ENCODE measurements around the gene RBP2. TPM values are rescaled to one million over a fixed set of nuclear protein-coding genes. Genes with fewer than 3 reads are reported as not detected.
A peak's percentile ranks its signal among the peaks of the same experiment; 100 is the strongest.

RBP2 gene
- total and polyA plus RNA-seq, 9 of the 15 experiments (the other 6 are each of a cell fraction or from before 2014, with no cell fraction given), result not detected

- FAIRE-seq (no peak), DNase-seq (ENCODE audit: extremely low read depth in 1 of 4, low spot score in 3 of 4) (no peak), ATAC-seq (no peak)
- no peak overlapping the region for H3K27ac ChIP-seq (ENCODE audit: extremely low read depth, low read depth, low read length)
- H3K79me2 ChIP-seq (ENCODE audit: control insufficient read depth, insufficient read depth, low read length), result no peaks in the 10 kb centered on the region
- POLR2A ChIA-PET, result interaction anchor here (0.6 kb wide), 1 partner anchor 924 kb away, joined by 3 read pairs; no protein-coding TSS in a partner anchor
- no peak overlapping the region for H2AFZ ChIP-seq (ENCODE audit: low read depth, low read length)
- 11% methylated on average over 1 of the region's 1 CpG for WGBS (ENCODE audit: insufficient coverage, low coverage, missing lambda C conversion rate)
- no peak overlapping the region for H3K4me3 ChIP-seq
- no TSS peak for BruUV-seq (replicated peaks)
- H3K27me3 ChIP-seq (ENCODE audit: control insufficient read depth in 2 of 2, insufficient read depth in 2 of 2, low read length in 2 of 2), result peaks cover 0 to 7% of the 10 kb centered on the region in 2 experiments; a peak in 1 of 5 replicates
- H3K9me3 ChIP-seq (replicated peaks; ENCODE audit: control insufficient read depth, insufficient read depth, low read depth, low read length), result no peaks in the 10 kb centered on the region
- no peaks in the 10 kb centered on the region for H3K36me3 ChIP-seq (ENCODE audit: control insufficient read depth, insufficient read depth, low read length)
- in situ Hi-C loops (cut with MboI), result no loop called here
- no peak overlapping the region for H3K9ac ChIP-seq (ENCODE audit: insufficient read depth in 1 of 2, low read depth in 2 of 2, low read length in 2 of 2)
- intact Hi-C loops (cut with micrococcal nuclease), result no loop called here
- TF ChIP-seq ZFP36 (IDR thresholded peaks at IDR 0.05; ENCODE audit: low read depth, low read length, partially characterized antibody), result peak; percentile 50
- TF ChIP-seq, protein P1, sequence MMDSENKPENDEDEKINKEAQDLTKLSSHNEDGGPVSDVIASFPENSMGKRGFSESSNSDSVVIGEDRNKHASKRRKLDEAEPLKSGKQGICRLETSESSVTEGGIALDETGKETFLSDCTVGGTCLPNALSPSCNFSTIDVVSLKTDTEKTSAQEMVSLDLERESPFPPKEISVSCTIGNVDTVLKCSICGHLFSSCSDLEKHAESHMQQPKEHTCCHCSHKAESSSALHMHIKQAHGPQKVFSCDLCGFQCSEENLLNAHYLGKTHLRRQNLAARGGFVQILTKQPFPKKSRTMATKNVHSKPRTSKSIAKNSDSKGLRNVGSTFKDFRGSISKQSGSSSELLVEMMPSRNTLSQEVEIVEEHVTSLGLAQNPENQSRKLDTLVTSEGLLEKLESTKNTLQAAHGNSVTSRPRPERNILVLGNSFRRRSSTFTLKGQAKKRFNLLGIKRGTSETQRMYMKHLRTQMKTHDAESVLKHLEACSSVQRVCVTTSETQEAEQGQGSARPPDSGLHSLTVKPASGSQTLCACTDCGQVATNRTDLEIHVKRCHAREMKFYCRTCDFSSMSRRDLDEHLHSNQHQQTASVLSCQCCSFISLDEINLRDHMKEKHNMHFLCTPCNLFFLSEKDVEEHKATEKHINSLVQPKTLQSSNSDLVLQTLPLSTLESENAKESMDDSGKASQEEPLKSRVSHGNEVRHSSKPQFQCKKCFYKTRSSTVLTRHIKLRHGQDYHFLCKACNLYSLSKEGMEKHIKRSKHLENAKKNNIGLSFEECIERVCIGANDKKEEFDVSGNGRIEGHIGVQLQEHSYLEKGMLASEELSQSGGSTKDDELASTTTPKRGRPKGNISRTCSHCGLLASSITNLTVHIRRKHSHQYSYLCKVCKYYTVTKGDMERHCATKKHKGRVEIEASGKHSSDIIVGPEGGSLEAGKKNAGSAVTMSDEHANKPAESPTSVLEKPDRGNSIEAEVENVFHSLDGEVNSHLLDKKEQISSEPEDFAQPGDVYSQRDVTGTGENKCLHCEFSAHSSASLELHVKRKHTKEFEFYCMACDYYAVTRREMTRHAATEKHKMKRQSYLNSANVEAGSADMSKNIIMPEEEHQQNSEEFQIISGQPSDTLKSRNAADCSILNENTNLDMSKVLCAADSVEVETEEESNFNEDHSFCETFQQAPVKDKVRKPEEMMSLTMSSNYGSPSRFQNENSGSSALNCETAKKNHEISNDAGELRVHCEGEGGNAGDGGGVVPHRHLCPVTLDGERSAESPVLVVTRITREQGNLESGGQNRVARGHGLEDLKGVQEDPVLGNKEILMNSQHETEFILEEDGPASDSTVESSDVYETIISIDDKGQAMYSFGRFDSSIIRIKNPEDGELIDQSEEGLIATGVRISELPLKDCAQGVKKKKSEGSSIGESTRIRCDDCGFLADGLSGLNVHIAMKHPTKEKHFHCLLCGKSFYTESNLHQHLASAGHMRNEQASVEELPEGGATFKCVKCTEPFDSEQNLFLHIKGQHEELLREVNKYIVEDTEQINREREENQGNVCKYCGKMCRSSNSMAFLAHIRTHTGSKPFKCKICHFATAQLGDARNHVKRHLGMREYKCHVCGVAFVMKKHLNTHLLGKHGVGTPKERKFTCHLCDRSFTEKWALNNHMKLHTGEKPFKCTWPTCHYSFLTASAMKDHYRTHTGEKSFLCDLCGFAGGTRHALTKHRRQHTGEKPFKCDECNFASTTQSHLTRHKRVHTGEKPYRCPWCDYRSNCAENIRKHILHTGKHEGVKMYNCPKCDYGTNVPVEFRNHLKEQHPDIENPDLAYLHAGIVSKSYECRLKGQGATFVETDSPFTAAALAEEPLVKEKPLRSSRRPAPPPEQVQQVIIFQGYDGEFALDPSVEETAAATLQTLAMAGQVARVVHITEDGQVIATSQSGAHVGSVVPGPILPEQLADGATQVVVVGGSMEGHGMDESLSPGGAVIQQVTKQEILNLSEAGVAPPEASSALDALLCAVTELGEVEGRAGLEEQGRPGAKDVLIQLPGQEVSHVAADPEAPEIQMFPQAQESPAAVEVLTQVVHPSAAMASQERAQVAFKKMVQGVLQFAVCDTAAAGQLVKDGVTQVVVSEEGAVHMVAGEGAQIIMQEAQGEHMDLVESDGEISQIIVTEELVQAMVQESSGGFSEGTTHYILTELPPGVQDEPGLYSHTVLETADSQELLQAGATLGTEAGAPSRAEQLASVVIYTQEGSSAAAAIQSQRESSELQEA (IDR thresholded peaks at IDR 0.05; ENCODE audit: low read depth), result no peak
- no peak for TF ChIP-seq KDM4B (IDR thresholded peaks at IDR 0.05; ENCODE audit: borderline replicate concordance in 2 of 2, low read depth in 1 of 2)
- no peak for TF ChIP-seq ZNF609 (CRISPR knock-in tag; IDR thresholded peaks at IDR 0.05; ENCODE audit: borderline replicate concordance)
- peak; percentile 70 for TF ChIP-seq RBM25 (IDR thresholded peaks at IDR 0.05; ENCODE audit: low read depth, low read length, severe bottlenecking)
- H3K4me2 ChIP-seq (ENCODE audit: insufficient read depth, low read length), result no peak overlapping the region
- no peaks in the 10 kb centered on the region for H3K9me1 ChIP-seq (ENCODE audit: control insufficient read depth, insufficient read depth, low read length)
- no peaks in the 10 kb centered on the region for H4K20me1 ChIP-seq (replicated peaks; ENCODE audit: control insufficient read depth, insufficient read depth, low read length)
- CTCF ChIA-PET (ENCODE audit: low intra/inter-chr PET ratio), result no interaction called here
- no peaks in the 10 kb centered on the region for H3K4me1 ChIP-seq (replicated peaks in 1 of 2; ENCODE audit: control insufficient read depth in 2 of 2, insufficient read depth in 2 of 2, low read length in 2 of 2)
Observed at GRCh38 chr3:139433089-139433488, 43.2 kb downstream of the RBP2 start.

Measured in K562 (cell line).